K562 (cell line): ENCODE data around the gene LACTBL1. TPM values are rescaled to one million over a fixed set of nuclear protein-coding genes. Genes with fewer than 3 reads are reported as not detected.

Experiments used
- HMGN3 ChIP-seq: IDR thresholded peaks from 2 replicates; pipeline ENCODE4 v1.6.1; 2011; ENCODE audit warnings: borderline replicate concordance, low read depth, mild to moderate bottlenecking, mixed read lengths, low read length; ENCODE audit not compliant: insufficient read length; ENCODE audit errors: extremely low read depth
- JUN ChIP-seq, 2 experiments: sonication (generic) in 1 of 2; formaldehyde crosslinking in 1 of 2; IDR thresholded peaks; 2 replicates each; pipeline versions ENCODE4 v1.6.1 to v1.8.0; 2012 to 2022; ENCODE audit warnings: borderline replicate concordance in 2 of 2, mild to moderate bottlenecking in 2 of 2, improper control_type of control experiment in 1 of 2, low read depth in 1 of 2, low read length in 1 of 2, missing genetic modification reagents in 1 of 2
- NFE2L1 ChIP-seq: fragments of 450-650 bp; IDR thresholded peaks from 2 replicates; pipeline ENCODE4 v1.6.1; 2016; ENCODE audit warnings: missing genetic modification characterization, low read depth, mild to moderate bottlenecking, missing compliant biosample characterization, moderate library complexity, borderline replicate concordance
- RBM22 ChIP-seq: fragments of 200-400 bp; formaldehyde crosslinking; IDR thresholded peaks from 2 replicates; pipeline ENCODE4 v1.6.1; 2018; ENCODE audit warnings: low read length, low read depth; ENCODE audit not compliant: poor library complexity, severe bottlenecking
- polyA plus RNA-seq, 8 experiments: library from polyadenylated mRNA; depleted of rRNA in 4 of 8; stranded (reverse) in 5 of 8; unstranded in 3 of 8; fragments of >200 nt; fragmentation: Nextera tagmentation in 2 of 8; fragmentation: Illumina TruSeq in 1 of 8; extraction: Ambion mirVana in 2 of 8; extraction: Trizol in 1 of 8; gene quantifications; 2 replicates each; pipeline versions ENCODE4 v1.2.1 to v1.2.3, GENCODE V29; 2011 to 2014; ENCODE audit warnings: inconsistent platforms in 1 of 8, missing spikeins in 1 of 8
- total RNA-seq, 7 experiments: library from RNA; depleted of rRNA in 6 of 7; stranded (reverse); fragments of >200 nt in 6 of 7; fragmentation: Illumina TruSeq in 2 of 7; extraction: Trizol in 2 of 7; gene quantifications; 2 replicates each; pipeline versions ENCODE4 v1.2.1 to v1.2.3, GENCODE V29; 2011 to 2021; ENCODE audit warnings: low replicate concordance in 1 of 7

LACTBL1 gene
- total and polyA plus RNA-seq, 9 of the 15 experiments (the other 6 are each of a cell fraction or from before 2014, with no cell fraction given) = not detected

- TF ChIP-seq RBM22 (no peak), HMGN3 (no peak), NFE2L1 (tag) (no peak), JUN (IDR thresholded peaks at IDR 0.05; ENCODE audit: borderline replicate concordance, low read depth, low read length) (no peak), JUN (CRISPR knock-in tag; IDR thresholded peaks at IDR 0.05; ENCODE audit: borderline replicate concordance) (no peak)
Measured at GRCh38 chr1:22903113-22903512, 69.6 kb downstream of the LACTBL1 start (continued).

Other genes with a start within 250 kb of the LACTBL1 start
- gene TEX46, start 43.0 kb upstream of the LACTBL1 start, total RNA-seq (2014; rRNA removed) = not detected in 2 replicates
- not detected in 2 replicates for gene TEX46, start 43.0 kb upstream of the LACTBL1 start, total RNA-seq (2014; rRNA removed; fragmentation: Illumina TruSeq; extraction: Trizol)
- gene TEX46, start 43.0 kb upstream of the LACTBL1 start, total RNA-seq (2015; rRNA removed; fragmentation: Illumina TruSeq; extraction: Trizol) = not detected in 2 replicates
- 0.54 and 0.64 TPM in 2 replicates for gene TEX46, start 43.0 kb upstream of the LACTBL1 start, total RNA-seq (2021)
- not detected in 2 replicates for gene TEX46, start 43.0 kb upstream of the LACTBL1 start, polyA plus RNA-seq (2011; rRNA removed)
- gene TEX46, start 43.0 kb upstream of the LACTBL1 start, polyA plus RNA-seq (2014; fragmentation: Illumina TruSeq; extraction: Trizol) = 0.42 TPM in 1 of 2 replicates, not detected in the other
- not detected for gene TEX46, start 43.0 kb upstream of the LACTBL1 start, polyA plus RNA-seq (2014; fragmentation: Nextera tagmentation; extraction: Ambion mirVana)
- gene TEX46, start 43.0 kb upstream of the LACTBL1 start, polyA plus RNA-seq (2014; rRNA removed) = 0.54 TPM in 1 of 2 replicates, not detected in the other
- gene KDM1A, start 46.6 kb upstream of the LACTBL1 start, total RNA-seq (2014; rRNA removed) = 171 and 175 TPM in 2 replicates
- 167 and 168 TPM in 2 replicates for gene KDM1A, start 46.6 kb upstream of the LACTBL1 start, total RNA-seq (2014; rRNA removed; fragmentation: Illumina TruSeq; extraction: Trizol)
- gene KDM1A, start 46.6 kb upstream of the LACTBL1 start, total RNA-seq (2015; rRNA removed; fragmentation: Illumina TruSeq; extraction: Trizol) = 181 TPM in 2 replicates
- 151 and 165 TPM in 2 replicates for gene KDM1A, start 46.6 kb upstream of the LACTBL1 start, total RNA-seq (2021)
- gene KDM1A, start 46.6 kb upstream of the LACTBL1 start, polyA plus RNA-seq (2011; rRNA removed) = 176 and 177 TPM in 2 replicates
- gene KDM1A, start 46.6 kb upstream of the LACTBL1 start, polyA plus RNA-seq (2014; fragmentation: Illumina TruSeq; extraction: Trizol) = 143 and 168 TPM in 2 replicates
- 10 to 100 TPM; 59.2 to 70.3 TPM for gene KDM1A, start 46.6 kb upstream of the LACTBL1 start, polyA plus RNA-seq (2014; fragmentation: Nextera tagmentation; extraction: Ambion mirVana)
- 135 and 142 TPM in 2 replicates for gene KDM1A, start 46.6 kb upstream of the LACTBL1 start, polyA plus RNA-seq (2014; rRNA removed)
- 10.2 and 12.4 TPM in 2 replicates for gene LUZP1, start 196.0 kb upstream of the LACTBL1 start, total RNA-seq (2014; rRNA removed)
- gene LUZP1, start 196.0 kb upstream of the LACTBL1 start, total RNA-seq (2014; rRNA removed; fragmentation: Illumina TruSeq; extraction: Trizol) = 12.6 and 14.2 TPM in 2 replicates
- 13.8 and 15.3 TPM in 2 replicates for gene LUZP1, start 196.0 kb upstream of the LACTBL1 start, total RNA-seq (2015; rRNA removed; fragmentation: Illumina TruSeq; extraction: Trizol)
- 16.9 and 19.1 TPM in 2 replicates for gene LUZP1, start 196.0 kb upstream of the LACTBL1 start, total RNA-seq (2021)
- gene LUZP1, start 196.0 kb upstream of the LACTBL1 start, polyA plus RNA-seq (2011; rRNA removed) = 10.0 and 11.2 TPM in 2 replicates
- 14.2 and 14.7 TPM in 2 replicates for gene LUZP1, start 196.0 kb upstream of the LACTBL1 start, polyA plus RNA-seq (2014; fragmentation: Illumina TruSeq; extraction: Trizol)
- 10 to 100 TPM in 1 of 2 experiments, 1 to 10 TPM in 1; 6.5 to 11.8 TPM for gene LUZP1, start 196.0 kb upstream of the LACTBL1 start, polyA plus RNA-seq (2014; fragmentation: Nextera tagmentation; extraction: Ambion mirVana)
- gene LUZP1, start 196.0 kb upstream of the LACTBL1 start, polyA plus RNA-seq (2014; rRNA removed) = 6.8 and 7.7 TPM in 2 replicates
- gene HTR1D, start 244.6 kb upstream of the LACTBL1 start, total RNA-seq (2014; rRNA removed) = not detected in 2 replicates
- not detected in 2 replicates for gene HTR1D, start 244.6 kb upstream of the LACTBL1 start, total RNA-seq (2014; rRNA removed; fragmentation: Illumina TruSeq; extraction: Trizol)
- gene HTR1D, start 244.6 kb upstream of the LACTBL1 start, total RNA-seq (2015; rRNA removed; fragmentation: Illumina TruSeq; extraction: Trizol) = not detected in 2 replicates
- gene HTR1D, start 244.6 kb upstream of the LACTBL1 start, total RNA-seq (2021) = 0.04 TPM in 1 of 2 replicates, not detected in the other
- 0.04 and 0.08 TPM in 2 replicates for gene HTR1D, start 244.6 kb upstream of the LACTBL1 start, polyA plus RNA-seq (2011; rRNA removed)
- gene HTR1D, start 244.6 kb upstream of the LACTBL1 start, polyA plus RNA-seq (2014; fragmentation: Illumina TruSeq; extraction: Trizol) = 0.09 TPM in 1 of 2 replicates, not detected in the other
- gene HTR1D, start 244.6 kb upstream of the LACTBL1 start, polyA plus RNA-seq (2014; fragmentation: Nextera tagmentation; extraction: Ambion mirVana) = under 1 TPM in 1 of 2 experiments, not detected in 1; 0.03 TPM
- gene HTR1D, start 244.6 kb upstream of the LACTBL1 start, polyA plus RNA-seq (2014; rRNA removed) = 0.08 and 0.09 TPM in 2 replicates